ENCODE data around the gene TEX36. TPM values are rescaled to one million over a fixed set of nuclear protein-coding genes. Genes with fewer than 3 reads are reported as not detected.

The TEX36 gene
- total and polyA plus RNA-seq, 2 of the 13 experiments (the other 11 are each of a cell fraction or from before 2014, with no cell fraction given) = not detected

DNA sequence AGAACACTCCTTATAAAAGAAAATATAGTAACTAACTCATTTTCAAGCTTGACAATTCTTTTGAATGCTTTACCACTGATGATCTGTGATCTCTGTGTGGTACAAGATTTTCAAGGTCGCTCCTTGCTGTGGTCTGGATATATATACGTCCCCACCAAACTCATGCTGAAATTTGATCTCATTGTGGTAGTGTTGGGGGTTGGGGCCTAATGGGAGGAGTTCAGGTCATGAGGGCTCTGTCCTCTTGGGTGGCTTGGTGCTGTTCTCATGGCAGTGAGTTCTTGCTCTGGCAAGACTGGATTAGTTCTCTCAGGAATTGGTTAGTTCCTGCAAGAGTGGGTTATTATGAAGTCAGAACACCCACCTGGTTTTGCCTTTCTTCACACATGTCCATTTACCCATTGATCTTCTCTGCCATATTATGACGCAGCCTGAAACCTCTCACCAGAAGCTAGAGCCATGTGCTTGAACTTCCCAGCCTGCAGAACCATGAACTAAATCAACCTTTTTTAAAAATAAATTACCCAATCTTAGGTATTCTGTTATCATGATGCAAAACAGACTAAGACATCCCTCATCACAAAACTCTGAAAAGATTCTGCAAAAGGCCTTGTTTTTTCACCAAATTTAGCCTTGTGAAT is 28.3 kb upstream of the TEX36 start (continued):
- peak; percentile 49; the same call in 1 of the 2 replicates for TF ChIP-seq SIX1 (CRISPR knock-in tag; IDR thresholded peaks at IDR 0.05; ENCODE audit: borderline replicate concordance)
- no peak for TF ChIP-seq CHD2 (IDR thresholded peaks at IDR 0.05; ENCODE audit: low read depth, low read length)
- TF ChIP-seq SIX4 (CRISPR knock-in tag; IDR thresholded peaks at IDR 0.05) = peak; percentile 92
- no peak for TF ChIP-seq ZNF841 (CRISPR knock-in tag; IDR thresholded peaks at IDR 0.05; ENCODE audit: borderline replicate concordance)
- TF ChIP-seq, protein P1, sequence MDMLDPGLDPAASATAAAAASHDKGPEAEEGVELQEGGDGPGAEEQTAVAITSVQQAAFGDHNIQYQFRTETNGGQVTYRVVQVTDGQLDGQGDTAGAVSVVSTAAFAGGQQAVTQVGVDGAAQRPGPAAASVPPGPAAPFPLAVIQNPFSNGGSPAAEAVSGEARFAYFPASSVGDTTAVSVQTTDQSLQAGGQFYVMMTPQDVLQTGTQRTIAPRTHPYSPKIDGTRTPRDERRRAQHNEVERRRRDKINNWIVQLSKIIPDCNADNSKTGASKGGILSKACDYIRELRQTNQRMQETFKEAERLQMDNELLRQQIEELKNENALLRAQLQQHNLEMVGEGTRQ (IDR thresholded peaks at IDR 0.05; ENCODE audit: low read depth, low read length) = no peak
- TF ChIP-seq, protein P1 (CRISPR knock-in tag; IDR thresholded peaks at IDR 0.05; ENCODE audit: borderline replicate concordance) = no peak
- no peak for TF ChIP-seq SPEN (CRISPR knock-in tag; IDR thresholded peaks at IDR 0.05; ENCODE audit: low read depth)
- TF ChIP-seq NFE2L2 (IDR thresholded peaks at IDR 0.05; ENCODE audit: low read length) = no peak
- TF ChIP-seq ZNF160 (CRISPR knock-in tag; IDR thresholded peaks at IDR 0.05) = no peak

DNA sequence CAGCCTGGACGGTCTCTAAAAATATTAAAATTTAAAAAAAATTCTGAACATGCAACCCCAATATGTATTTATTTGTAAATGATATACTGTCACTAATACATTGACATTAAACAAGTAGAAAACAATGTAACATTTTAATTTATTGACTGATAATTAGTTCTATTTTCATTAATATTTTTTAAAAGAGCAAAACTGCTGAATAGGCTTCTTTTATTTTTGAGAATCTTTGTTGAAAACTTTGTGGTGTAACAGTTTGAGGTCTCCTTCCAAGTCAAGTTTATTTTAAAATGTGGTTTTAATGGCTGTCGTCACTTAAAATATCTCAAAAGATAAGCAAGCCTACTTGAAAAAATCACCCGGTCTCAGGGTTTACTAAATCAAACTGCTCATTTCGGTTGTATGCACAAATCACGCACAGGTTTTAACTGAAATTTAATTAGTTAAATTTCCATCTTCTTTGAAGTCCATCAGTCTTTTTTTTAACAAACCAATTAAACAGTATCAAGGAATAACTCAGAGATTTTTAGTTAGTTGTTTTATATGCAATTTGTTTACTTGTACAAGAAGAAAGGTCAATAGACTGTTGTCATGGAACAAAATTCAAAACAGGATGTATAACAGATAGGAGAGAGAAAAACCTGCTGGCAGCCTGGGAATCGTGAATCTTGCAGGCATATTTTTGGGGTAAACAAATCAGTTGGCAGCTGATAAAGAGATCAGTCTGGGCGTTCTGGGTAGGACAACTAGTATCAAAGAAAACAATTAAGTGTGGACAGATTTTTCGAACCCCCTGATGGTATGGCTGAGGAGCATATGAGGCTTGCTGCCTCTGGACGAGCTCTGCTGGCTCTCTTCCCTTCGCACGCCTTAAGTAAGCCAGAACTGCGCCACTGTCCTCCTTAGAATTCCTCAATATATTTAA is 26.9 kb upstream of the TEX36 start:
- BruUV-seq (replicated peaks) = no TSS peak
- Histone ChIP-seq H3K27ac (ENCODE audit: extremely low read length, insufficient read depth, low read length) (no peak overlapping the region), H4K20me1 (ENCODE audit: insufficient read depth, low read length) (no peaks in the 10 kb centered on the region), H3K36me3 (replicated peaks in 1 of 2; ENCODE audit: control insufficient read depth in 1 of 2, insufficient read depth in 2 of 2, low read length in 2 of 2) (no peaks in the 10 kb centered on the region), H3K79me2 (ENCODE audit: insufficient read depth, low read length) (no peaks in the 10 kb centered on the region), H3K4me2 (ENCODE audit: low read depth, low read length) (no peak overlapping the region), H3K27me3 (ENCODE audit: control insufficient read depth in 1 of 2, insufficient read depth in 2 of 2, low read length in 2 of 2) (no peaks in the 10 kb centered on the region; a peak in 2 of 5 replicates), H3K4me3 (replicated peaks in 1 of 3; ENCODE audit: insufficient read depth in 1 of 3, low read depth in 2 of 3, low read length in 3 of 3) (no peak overlapping the region), H3K9ac (ENCODE audit: insufficient read depth, low read depth, low read length) (no peak overlapping the region), H3K9me3 (ENCODE audit: low read length) (no peaks in the 10 kb centered on the region), H2AFZ (ENCODE audit: low read length) (no peak overlapping the region), H3K4me1 (ENCODE audit: insufficient read depth, low read length) (peaks cover 34% of the 10 kb centered on the region)
- 66% methylated on average over 12 of the region's 12 CpGs for WGBS (ENCODE audit: low lambda C conversion rate)
- no peak for ATAC-seq
- ChIA-PET CTCF (ENCODE audit: low intra/inter-chr PET ratio, low total read pairs) (no interaction called here), POLR2A (interaction anchor here (2.6 kb wide), 1 partner anchor 10 kb away, joined by 11 read pairs; the partner anchor contains the start of gene EDRF1)
- DNase-seq (ENCODE audit: low spot score) = no peak
- intact Hi-C loops (cut with micrococcal nuclease; ENCODE audit: unreplicated experiment) (no loop called here), in situ Hi-C loops (cut with HindIII; ENCODE audit: extremely low pct_ligation_motif_present, low pct_unique_long_range_greater_than_20kb) (no loop called here)
- no peak for FAIRE-seq
- TF ChIP-seq MAFF (IDR thresholded peaks at IDR 0.05; ENCODE audit: low read depth, low read length) (peak; percentile 47; the same call in 1 of the 2 replicates), MAFK (conservative IDR thresholded peaks at IDR 0.05 in 1 of 2, IDR thresholded peaks at IDR 0.05 in 1 of 2; ENCODE audit: low read length in 2 of 2) (peak in 1 of 2 experiments; percentile 78; a peak in 3 of 4 replicates), PHF5A (CRISPR knock-in tag; IDR thresholded peaks at IDR 0.05; ENCODE audit: low read depth, unreplicated experiment) (no peak)

All from HepG2 (cell line).